Measurements from ENCODE around the gene ELP2.

The ELP2 gene

GRCh38 chr18:36185901-36186460, 56.3 kb downstream of the ELP2 start:
- peak overlapping the region; percentile 92 for H3K4me3 ChIP-seq (ENCODE audit: control insufficient read depth, low read depth, low read length)
- TF ChIP-seq CTCF (IDR thresholded peaks at IDR 0.05; ENCODE audit: control insufficient read depth, insufficient read depth, low read depth, low read length, missing control alignments) = no peak
- DNase-seq (ENCODE audit: low read depth) = no peak

- no peak for TF ChIP-seq CTCF (IDR thresholded peaks at IDR 0.05; ENCODE audit: control insufficient read depth, insufficient read depth, low read depth, low read length, missing control alignments)
- peak overlapping the region; percentile 92 for H3K4me3 ChIP-seq (ENCODE audit: control insufficient read depth, low read depth, low read length)
- DNase-seq (ENCODE audit: low read depth) = no peak
Measured at GRCh38 chr18:36186461-36187192, 56.9 kb downstream of the ELP2 start.

- TF ChIP-seq CTCF (IDR thresholded peaks at IDR 0.05; ENCODE audit: control insufficient read depth, insufficient read depth, low read depth, low read length, missing control alignments) = no peak
- DNase-seq (ENCODE audit: low read depth) = no peak
- peak within 1 kb of the TSS; percentile 92 for H3K4me3 ChIP-seq (ENCODE audit: control insufficient read depth, low read depth, low read length)
Measured at GRCh38 chr18:36187193-36187825, 57.6 kb downstream of the ELP2 start, which contains the start of gene MOCOS. Gene MOCOS (plus strand): TSS chr18:36187497. CDS start chr18:36187540, 43 bp downstream.

- TF ChIP-seq CTCF (IDR thresholded peaks at IDR 0.05; ENCODE audit: control insufficient read depth, insufficient read depth, low read depth, low read length, missing control alignments) = no peak
- DNase-seq (ENCODE audit: low read depth) = peak; percentile 34
- peak overlapping the region; percentile 92 for H3K4me3 ChIP-seq (ENCODE audit: control insufficient read depth, low read depth, low read length)
Measured at GRCh38 chr18:36187826-36188721, 58.4 kb downstream of the ELP2 start.

GRCh38 chr18:36188916-36189315, 59.2 kb downstream of the ELP2 start:
- no peak for DNase-seq (ENCODE audit: low read depth)

More at GRCh38 chr18:36188916-36189315, 59.2 kb downstream of the ELP2 start:
- no peak for TF ChIP-seq CTCF (IDR thresholded peaks at IDR 0.05; ENCODE audit: control insufficient read depth, insufficient read depth, low read depth, low read length, missing control alignments)
- peak overlapping the region; percentile 92 for H3K4me3 ChIP-seq (ENCODE audit: control insufficient read depth, low read depth, low read length)
